GM12878 (cell line): ENCODE results near the gene GRIK2. TPM values are rescaled to one million over a fixed set of nuclear protein-coding genes. Genes with fewer than 3 reads are reported as not detected.
A peak's percentile ranks its signal among the peaks of the same experiment; 100 is the strongest.

Experiments
- ATAC-seq: fragments of 200-7000 bp; cut with Tn5 transposase; 3 replicates; pipeline ENCODE4 v1.9.1; 2020; ENCODE audit warnings: mild to moderate bottlenecking, moderate library complexity
- BruUV-seq: library from RNA; stranded (reverse); fragments of 400-500 nt; replicated peaks from 2 replicates; lab custom pipeline; 2021; lab: Mats Ljungman, UMichigan
- CTCF ChIA-PET: fragments of 300-600 bp; sonication (Branson Sonifier 250); formaldehyde crosslinking; extraction: SDS; loops from one replicate; lab custom pipeline; 2021; ENCODE audit warnings: inconsistent platforms; lab: Yijun Ruan, JAX
- POLR2A ChIA-PET: fragments of 350-600 bp; formaldehyde crosslinking; extraction: SDS; loops from one replicate; lab custom pipeline; 2021; ENCODE audit warnings: inconsistent platforms; lab: Charles Lee
- RAD21 ChIA-PET: fragments of 300-600 bp; sonication (Branson Sonifier 250); formaldehyde crosslinking; loops from one replicate; lab custom pipeline; 2023; ENCODE audit warnings: antibody characterized with exemption; ENCODE audit not compliant: unreplicated experiment; lab: Charles Lee
- SMC1A ChIA-PET: fragments of 300-600 bp; sonication (Branson Sonifier 250); formaldehyde crosslinking; loops from one replicate; lab custom pipeline; 2023; ENCODE audit not compliant: unreplicated experiment, uncharacterized antibody; lab: Charles Lee
- DNase-seq: peaks from one replicate; pipeline ENCODE4 v3.0.0-alpha.2; 2011; ENCODE audit warnings: low read depth, low spot score
- FAIRE-seq: peaks from 3 replicates; lab custom pipeline; 2011; peaks lifted over from hg19 to GRCh38; lab: Jason Lieb, UNC
- H2AFZ ChIP-seq: 2 replicates; pipeline ENCODE4 v1.6.0; 2011; ENCODE audit warnings: low read depth, low read length, control low read depth; ENCODE audit not compliant: control insufficient read depth
- H3K27ac ChIP-seq: 2 replicates; pipeline ENCODE4 v1.5.1; 2011; ENCODE audit warnings: control low read depth; ENCODE audit not compliant: control insufficient read depth, insufficient read depth
- H3K27me3 ChIP-seq, 2 experiments: replicated peaks in 1 of 2; 2 replicates each; pipeline versions ENCODE4 v1.6.0 to v1.6.1; 2011; ENCODE audit warnings: low read length in 1 of 2; ENCODE audit not compliant: control insufficient read depth in 2 of 2, insufficient read depth in 2 of 2
- H3K36me3 ChIP-seq, 2 experiments: 2 replicates each; pipeline ENCODE4 v1.5.1; 2011; ENCODE audit warnings: low read length in 1 of 2; ENCODE audit not compliant: control insufficient read depth in 2 of 2, insufficient read depth in 2 of 2
- H3K4me1 ChIP-seq: 2 replicates; pipeline ENCODE4 v1.6.1; 2011; ENCODE audit warnings: mild to moderate bottlenecking, low read length, moderate library complexity, mixed read lengths; ENCODE audit not compliant: control insufficient read depth, insufficient read depth
- H3K4me2 ChIP-seq: 2 replicates; pipeline ENCODE4 v1.6.0; 2011; ENCODE audit warnings: control low read depth; ENCODE audit not compliant: control insufficient read depth, insufficient read depth
- H3K4me3 ChIP-seq: fragments of 200-600 bp; sonication (generic); 2 replicates; pipeline ENCODE4 v1.5.1; 2016
- H3K79me2 ChIP-seq: 2 replicates; pipeline ENCODE4 v1.6.0; 2011; ENCODE audit warnings: low read length; ENCODE audit not compliant: control insufficient read depth, insufficient read depth
- H3K9ac ChIP-seq: 2 replicates; pipeline ENCODE4 v1.8.0; 2011; ENCODE audit warnings: low read length, control low read depth, mixed read lengths; ENCODE audit not compliant: control insufficient read depth, insufficient read depth
- H3K9me3 ChIP-seq: replicated peaks from 3 replicates; pipeline ENCODE4 v1.5.1; 2011; ENCODE audit warnings: mild to moderate bottlenecking, low read length; ENCODE audit not compliant: control insufficient read depth, insufficient read depth
- H4K20me1 ChIP-seq: 2 replicates; pipeline ENCODE4 v1.6.0; 2011; ENCODE audit not compliant: control insufficient read depth, insufficient read depth
- CBX5 ChIP-seq: sonication (generic); IDR thresholded peaks from 2 replicates; pipeline ENCODE4 v1.6.1; 2016; ENCODE audit warnings: low read depth, moderate library complexity, mild to moderate bottlenecking, inconsistent platforms
- WGBS: methylation state at CpG from one replicate; pipeline ENCODE4 v1.1.6; 2016; ENCODE audit warnings: low lambda C conversion rate; ENCODE audit not compliant: insufficient replicate concordance, insufficient coverage; ENCODE audit errors: missing lambda C conversion rate; 5-methylcytosine and 5-hydroxymethylcytosine counted together
- in situ Hi-C: fragments of 300-500 bp; cut with MboI; formaldehyde crosslinking; loops from 9 replicates; pipeline ENCODE4 v1.14.3; 2018; ENCODE audit warnings: mixed read lengths
- intact Hi-C: fragments of 100-400 bp; cut with micrococcal nuclease; formaldehyde crosslinking; loops from one replicate; pipeline ENCODE4 v1.14.2; 2022; ENCODE audit not compliant: unreplicated experiment
- polyA plus RNA-seq, 11 experiments: library from polyadenylated mRNA; depleted of rRNA in 4 of 11; unstranded in 6 of 11; stranded (reverse) in 5 of 11; fragments of >200 nt; fragmentation: Nextera tagmentation in 4 of 11; fragmentation: Illumina TruSeq in 1 of 11; extraction: Ambion mirVana in 4 of 11; extraction: Trizol in 1 of 11; gene quantifications; 1 replicate in 1 of 11; 2 replicates in 10 of 11; pipeline versions ENCODE4 v1.2.1 to v1.2.3, GENCODE V29; 2011 to 2016; ENCODE audit warnings: inconsistent platforms in 2 of 11, missing spikeins in 2 of 11, low read depth in 1 of 11
- total RNA-seq, 4 experiments: library from RNA; depleted of rRNA in 3 of 4; stranded (reverse); fragments of >200 nt in 3 of 4; fragmentation: Illumina TruSeq in 1 of 4; extraction: Trizol in 1 of 4; gene quantifications; 2 replicates each; pipeline versions ENCODE4 v1.2.1 to v1.2.3, GENCODE V29; 2013 to 2021
- TF ChIP-seq, protein P1 (sequence below): IDR thresholded peaks from 2 replicates; pipeline ENCODE4 v1.6.1; 2012; ENCODE audit warnings: mild to moderate bottlenecking, low read depth, low read length

The GRIK2 gene
- total and polyA plus RNA-seq, 10 of the 15 experiments (the other 5 are each of a cell fraction or from before 2014, with no cell fraction given): not detected

GRCh38 chr6:101396548-101397173 lies 3.2 kb downstream of the GRIK2 start:
- SMC1A ChIA-PET: interaction anchor here (0.7 kb wide), 1 partner anchor 11 kb away, joined by 3 read pairs; no protein-coding TSS in a partner anchor
- no peaks in the 10 kb centered on the region for H4K20me1 ChIP-seq
- H3K9me3 ChIP-seq: no peaks in the 10 kb centered on the region
- in situ Hi-C loops: no loop called here
- H3K27me3 ChIP-seq: peaks cover 14 to 19% of the 10 kb centered on the region in 2 experiments
- POLR2A ChIA-PET: no interaction called here
- H3K9ac ChIP-seq: no peak overlapping the region
- WGBS: 0% methylated on average over 3 of the region's 3 CpGs
- no peak overlapping the region for H2AFZ ChIP-seq
- BruUV-seq: no TSS peak
- CTCF ChIA-PET: no interaction called here
- no peak overlapping the region for H3K27ac ChIP-seq
- H3K4me3 ChIP-seq: no peak overlapping the region
- H3K4me2 ChIP-seq: no peak overlapping the region
- DNase-seq: no peak
- 0 out of 3 replicates have a peak, but pooled peaks have one; percentile 36 for ATAC-seq
- TF ChIP-seq, protein P1, sequence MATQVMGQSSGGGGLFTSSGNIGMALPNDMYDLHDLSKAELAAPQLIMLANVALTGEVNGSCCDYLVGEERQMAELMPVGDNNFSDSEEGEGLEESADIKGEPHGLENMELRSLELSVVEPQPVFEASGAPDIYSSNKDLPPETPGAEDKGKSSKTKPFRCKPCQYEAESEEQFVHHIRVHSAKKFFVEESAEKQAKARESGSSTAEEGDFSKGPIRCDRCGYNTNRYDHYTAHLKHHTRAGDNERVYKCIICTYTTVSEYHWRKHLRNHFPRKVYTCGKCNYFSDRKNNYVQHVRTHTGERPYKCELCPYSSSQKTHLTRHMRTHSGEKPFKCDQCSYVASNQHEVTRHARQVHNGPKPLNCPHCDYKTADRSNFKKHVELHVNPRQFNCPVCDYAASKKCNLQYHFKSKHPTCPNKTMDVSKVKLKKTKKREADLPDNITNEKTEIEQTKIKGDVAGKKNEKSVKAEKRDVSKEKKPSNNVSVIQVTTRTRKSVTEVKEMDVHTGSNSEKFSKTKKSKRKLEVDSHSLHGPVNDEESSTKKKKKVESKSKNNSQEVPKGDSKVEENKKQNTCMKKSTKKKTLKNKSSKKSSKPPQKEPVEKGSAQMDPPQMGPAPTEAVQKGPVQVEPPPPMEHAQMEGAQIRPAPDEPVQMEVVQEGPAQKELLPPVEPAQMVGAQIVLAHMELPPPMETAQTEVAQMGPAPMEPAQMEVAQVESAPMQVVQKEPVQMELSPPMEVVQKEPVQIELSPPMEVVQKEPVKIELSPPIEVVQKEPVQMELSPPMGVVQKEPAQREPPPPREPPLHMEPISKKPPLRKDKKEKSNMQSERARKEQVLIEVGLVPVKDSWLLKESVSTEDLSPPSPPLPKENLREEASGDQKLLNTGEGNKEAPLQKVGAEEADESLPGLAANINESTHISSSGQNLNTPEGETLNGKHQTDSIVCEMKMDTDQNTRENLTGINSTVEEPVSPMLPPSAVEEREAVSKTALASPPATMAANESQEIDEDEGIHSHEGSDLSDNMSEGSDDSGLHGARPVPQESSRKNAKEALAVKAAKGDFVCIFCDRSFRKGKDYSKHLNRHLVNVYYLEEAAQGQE: peak; percentile 96
- TF ChIP-seq CBX5: no peak
- intact Hi-C loops: no loop called here
- RAD21 ChIA-PET: no interaction called here
- H3K79me2 ChIP-seq: no peaks in the 10 kb centered on the region
- no peaks in the 10 kb centered on the region for H3K36me3 ChIP-seq
- no peaks in the 10 kb centered on the region for H3K4me1 ChIP-seq
- FAIRE-seq: no peak
